Stimulated activated CD8-positive, alpha-beta memory T cell treated with anti-CD3 and anti-CD28 coated beads, Interleukin-4, amount 100 ng/mL, for 24 hours (primary cell): ENCODE results near the gene METTL23.
A peak's percentile ranks its signal among the peaks of the same experiment; 100 is the strongest.
"Not testable (repeated sequence)": the region's sequence is repeated elsewhere in the genome, so short reads cannot be mapped to it uniquely, and the experiment has no call there.

Experiments used
- DNase-seq: peaks from one replicate; pipeline ENCODE4 v3.0.0-alpha.2; 2020; ENCODE audit warnings: low read depth

METTL23 gene

DNA sequence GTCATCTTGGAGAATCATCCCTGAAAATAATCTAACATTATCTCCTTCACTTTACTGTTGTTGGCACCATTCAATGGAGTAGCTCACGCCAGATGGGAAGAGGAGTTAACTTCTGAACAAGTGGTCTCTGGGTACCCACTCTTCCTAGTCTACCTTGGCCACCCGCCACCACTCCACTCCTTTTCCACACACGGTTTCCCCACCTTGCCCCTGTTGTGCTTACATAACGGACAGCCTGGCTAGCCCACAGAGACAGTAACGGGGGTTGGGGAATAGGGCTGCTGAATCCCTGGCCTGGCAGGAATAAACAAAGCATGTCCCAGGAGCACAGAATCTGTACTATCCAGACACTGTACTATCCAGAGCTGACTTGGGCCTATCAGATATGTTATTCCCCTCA is 12.3 kb upstream of the METTL23 start:
- no peak for DNase-seq

DNA sequence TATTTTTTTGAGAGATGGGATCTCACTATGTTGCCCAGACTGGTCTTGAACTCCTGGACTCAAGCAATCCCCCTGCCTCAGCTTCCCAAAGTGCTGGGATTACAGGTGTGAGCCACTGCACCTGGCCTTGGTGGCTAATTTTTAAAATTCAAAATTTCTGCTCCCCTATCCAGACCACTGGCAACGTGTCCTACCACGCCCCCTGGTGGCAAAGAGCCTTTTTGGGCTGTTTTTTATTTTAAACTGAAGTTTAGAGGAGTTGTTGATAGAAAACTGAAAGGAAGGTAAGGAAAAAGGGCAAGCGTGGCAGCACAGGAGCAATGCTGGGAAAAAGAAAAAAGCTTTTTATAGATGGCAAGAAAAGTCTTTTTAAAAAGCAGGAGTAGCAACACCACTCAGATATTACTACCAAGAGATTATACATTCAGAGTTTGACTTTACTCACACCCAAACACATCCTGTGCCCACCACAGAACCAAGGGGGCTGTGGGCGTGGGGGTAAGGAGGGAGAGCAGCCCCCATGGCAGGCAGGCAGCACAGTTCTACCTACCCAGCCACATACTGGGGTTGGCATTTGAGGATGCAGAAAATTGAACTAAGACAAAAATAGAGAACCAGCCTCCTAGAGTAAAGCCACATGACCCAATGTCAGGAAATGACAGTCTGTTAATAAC is 11.7 kb upstream of the METTL23 start:
- DNase-seq: peak; percentile 67

DNA sequence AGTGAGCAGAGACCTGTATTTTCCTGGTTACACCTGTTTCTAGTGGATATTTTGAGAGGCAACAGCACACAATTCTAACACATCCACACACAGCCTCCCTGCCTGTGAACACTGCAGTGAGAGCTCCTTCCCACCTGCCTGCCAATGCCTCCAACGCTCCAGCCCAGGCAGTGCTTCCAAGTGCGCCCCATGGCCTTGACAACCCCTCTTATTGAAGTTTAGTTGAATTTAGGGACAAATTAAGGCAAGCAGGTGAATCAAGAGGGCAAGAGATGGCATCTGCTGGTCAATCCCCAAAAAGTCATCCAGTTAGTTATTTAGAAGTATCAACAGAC is 11.2 kb upstream of the METTL23 start:
- DNase-seq: no peak

DNA sequence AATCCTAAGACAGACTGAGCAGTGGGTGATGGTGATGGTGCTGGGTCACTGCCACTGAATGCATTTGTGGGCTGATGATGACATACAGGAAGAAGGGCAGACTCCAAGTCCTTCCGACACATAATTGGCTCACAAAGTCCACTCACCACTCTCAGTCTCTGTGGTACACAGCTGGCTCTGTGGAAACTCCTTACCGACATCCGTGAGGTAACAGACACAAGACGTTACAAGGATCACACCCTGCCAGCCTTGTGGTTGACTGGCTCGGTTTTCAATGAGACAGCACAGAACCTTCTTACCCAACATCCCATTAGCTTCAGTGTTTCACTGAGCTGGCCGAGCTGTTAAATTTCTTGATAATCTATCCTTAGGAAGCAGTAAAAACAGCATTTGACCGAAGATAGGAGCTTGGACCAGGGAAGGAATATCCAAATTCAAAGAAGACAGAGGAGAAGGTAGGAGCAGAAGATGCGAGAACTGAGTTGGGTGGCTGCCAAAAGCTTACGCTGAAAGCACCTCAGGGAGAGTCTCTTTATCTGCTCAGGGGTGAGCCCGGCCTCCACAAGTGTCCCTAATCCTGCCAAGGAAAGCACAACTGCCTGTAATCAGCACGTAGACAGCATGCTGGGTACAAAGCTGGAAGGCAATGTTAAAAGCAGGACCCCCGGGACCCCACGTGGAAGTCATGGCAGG is 10.3 kb upstream of the METTL23 start:
- peak; percentile 59 for DNase-seq

DNA sequence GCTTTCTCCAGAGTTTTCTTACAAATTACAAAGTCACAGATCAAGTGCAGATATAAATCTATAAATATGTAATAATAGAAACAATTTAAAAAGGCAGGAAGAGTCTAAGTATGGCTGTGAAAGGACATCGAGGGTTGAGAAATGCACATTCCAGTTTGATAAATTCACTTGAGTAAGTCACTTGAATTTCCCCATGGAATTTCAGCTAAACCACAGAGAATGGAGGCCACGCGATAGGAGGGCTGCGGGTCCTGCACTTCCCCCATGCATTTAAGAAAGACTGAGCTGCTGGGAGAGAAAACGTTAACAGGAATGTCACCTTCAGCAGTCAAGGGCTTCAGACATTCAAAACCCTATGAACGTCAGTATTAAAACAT is 9.8 kb upstream of the METTL23 start:
- DNase-seq: no peak

DNA sequence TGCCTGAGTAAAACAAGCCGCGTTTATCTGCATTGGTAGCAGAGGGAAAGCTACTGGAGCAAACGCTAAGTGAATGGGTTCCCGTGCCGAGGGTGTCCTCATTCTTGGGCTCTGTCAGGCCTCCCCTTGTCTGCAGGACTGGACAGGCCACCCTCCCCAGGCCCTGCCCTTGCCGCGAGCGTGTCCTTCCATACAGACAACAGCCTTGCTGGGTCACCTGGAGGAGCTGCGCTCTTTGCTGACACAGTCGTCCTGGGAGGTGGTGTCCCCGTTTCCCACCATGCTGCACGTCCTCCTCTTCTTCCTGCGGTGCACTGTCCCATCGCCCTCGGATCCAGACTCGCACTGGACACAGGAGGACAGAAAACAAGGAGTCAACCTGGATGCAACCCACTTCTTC is 8.1 kb upstream of the METTL23 start:
- no peak for DNase-seq

DNA sequence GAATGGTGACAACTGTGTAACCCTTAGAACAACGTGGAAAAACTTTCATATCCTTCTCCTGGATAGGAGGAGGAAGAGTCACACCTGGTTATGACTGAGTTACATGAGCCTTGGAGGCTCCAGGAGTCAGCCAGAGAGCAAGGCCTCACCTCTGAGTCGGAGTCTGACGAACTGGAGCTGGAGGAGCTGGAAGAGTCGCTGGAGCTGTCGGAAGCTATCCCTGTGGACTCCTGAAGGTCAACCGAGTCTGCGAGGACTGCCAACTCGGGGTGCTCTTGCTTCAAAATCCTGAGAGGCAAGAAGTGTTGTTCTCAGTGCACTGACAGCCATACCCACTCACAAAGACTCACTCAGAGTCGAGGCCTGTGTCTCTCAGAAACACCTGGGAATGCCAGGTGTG is 6.4 kb upstream of the METTL23 start:
- no peak for DNase-seq

DNA sequence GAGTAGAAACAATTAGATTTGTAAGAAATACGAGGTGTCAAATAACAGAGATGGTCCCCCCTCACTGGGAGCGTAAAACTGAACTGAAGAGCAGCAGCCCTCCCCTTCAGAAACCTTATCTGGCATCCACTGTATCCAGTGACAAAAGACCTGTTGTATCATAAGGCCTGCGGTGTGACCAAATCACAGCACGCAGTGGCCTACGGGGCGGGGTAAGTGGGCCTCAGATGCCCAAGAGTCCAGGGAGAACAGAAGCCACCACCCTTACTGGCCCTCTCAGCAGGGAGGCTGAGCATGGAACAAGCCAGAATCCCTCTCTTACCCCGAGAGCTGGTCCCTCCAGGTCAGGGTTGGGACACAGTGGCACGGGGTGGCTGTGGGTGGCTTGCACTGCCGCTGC is 5.7 kb upstream of the METTL23 start:
- DNase-seq: no peak

DNA sequence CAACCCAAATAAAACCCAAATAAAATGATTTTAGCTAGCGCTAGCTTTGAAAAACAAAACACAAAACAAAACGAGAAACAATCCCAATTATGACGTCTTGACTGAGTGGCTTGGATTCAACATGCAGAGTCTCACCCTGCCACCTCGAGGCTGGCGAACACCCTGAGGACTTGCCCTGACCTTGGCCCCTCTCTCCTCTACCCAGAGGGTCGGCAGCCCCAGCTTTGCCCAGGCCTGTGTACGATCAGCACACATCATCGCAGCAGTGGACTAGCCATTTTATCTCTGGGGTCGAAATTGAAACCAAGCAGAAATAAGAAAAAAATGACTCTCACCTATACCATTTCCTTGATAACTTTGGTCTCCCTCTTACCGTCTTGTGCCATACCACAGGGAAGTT is 5.2 kb upstream of the METTL23 start:
- DNase-seq: no peak

DNA sequence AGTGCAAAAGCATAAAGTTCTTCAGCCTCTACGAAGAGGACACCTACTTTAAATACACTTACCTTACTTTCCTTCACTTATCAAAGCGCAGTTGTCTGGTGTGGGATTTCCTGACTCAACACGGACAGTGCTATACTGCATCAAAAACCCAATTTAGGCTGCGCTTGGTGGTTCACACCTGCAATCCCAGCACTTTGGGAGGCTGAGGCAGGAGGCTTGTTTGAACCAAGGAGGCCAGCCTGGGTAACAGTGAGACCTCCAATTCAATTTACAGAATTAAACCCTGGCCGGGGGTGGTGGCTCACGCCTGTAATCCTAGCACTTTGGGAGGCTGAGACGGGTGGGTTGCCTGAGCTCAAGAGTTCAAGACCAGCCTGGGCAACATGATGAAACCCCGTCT is 4.4 kb upstream of the METTL23 start:
- no peak for DNase-seq

DNA sequence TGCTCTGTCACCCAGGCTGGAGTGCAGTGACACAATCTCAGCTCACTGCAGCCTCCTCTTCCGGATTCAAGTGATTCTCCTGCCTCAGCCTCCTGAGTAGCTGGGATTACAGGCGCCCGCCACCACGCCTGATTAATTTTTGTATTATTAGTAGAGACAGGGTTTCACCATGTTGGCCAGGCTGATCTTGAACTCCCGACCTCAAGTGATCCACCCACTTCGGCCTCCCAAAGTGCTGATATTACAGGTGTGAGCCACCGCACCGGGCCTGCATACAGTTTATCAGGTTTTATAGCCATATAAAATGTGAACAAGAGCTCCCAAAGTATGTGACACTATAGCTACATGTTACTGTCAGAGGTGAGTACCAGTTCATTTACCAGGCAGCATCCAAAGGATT is 3.7 kb upstream of the METTL23 start:
- not testable (repeated sequence) for DNase-seq

DNA sequence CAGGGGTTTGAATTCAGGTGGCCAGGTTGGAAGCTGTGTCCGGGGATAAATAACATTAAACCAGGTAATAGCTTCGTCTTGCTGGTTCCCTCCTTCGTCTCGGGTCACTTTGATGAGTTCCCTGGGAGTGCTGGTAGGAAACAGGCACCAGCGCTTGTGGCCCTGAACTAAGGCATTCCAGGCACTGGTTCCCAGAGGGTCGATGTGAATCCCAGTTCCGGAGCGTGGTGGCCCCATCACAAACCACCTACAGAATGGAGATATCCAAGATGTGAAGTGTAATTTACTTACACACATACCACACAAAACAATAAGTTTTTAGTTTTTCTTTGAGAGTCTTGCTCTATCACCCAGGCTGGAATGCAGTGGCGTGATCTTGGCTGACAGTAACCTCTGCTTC is 2.8 kb upstream of the METTL23 start:
- no peak for DNase-seq

DNA sequence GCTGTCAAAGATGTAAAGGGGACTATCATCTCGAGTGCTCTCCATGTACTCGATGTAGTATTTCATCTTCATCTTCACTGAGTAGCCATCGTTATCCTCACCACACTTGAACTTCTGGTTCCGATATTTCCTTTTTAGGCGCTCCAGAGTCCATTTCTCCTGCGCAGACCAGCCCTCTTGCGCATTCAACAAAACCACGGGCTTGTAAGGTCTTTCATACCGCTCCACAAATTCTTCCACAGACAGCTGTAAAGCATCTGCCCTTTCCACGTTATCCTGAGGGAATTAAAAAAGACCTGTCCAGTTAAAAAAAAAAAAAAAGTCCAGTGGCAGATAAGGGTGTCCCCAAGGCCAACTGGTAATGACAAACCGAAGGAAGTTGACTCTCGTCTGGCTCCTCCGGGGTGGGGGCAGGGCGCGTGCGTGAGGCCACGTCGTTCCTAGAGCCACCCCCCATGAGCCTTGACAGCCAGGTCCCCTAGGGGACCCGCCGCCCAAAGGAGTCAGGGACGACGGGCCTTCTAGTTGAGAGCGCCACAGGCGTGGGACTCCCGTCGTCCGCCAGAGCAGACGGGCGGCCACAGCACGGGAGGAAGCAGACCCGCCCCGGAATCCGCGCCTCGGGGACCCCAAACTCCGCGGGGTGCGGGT is 934 bp upstream of the METTL23 start:
- peak; percentile 61 for DNase-seq

DNA sequence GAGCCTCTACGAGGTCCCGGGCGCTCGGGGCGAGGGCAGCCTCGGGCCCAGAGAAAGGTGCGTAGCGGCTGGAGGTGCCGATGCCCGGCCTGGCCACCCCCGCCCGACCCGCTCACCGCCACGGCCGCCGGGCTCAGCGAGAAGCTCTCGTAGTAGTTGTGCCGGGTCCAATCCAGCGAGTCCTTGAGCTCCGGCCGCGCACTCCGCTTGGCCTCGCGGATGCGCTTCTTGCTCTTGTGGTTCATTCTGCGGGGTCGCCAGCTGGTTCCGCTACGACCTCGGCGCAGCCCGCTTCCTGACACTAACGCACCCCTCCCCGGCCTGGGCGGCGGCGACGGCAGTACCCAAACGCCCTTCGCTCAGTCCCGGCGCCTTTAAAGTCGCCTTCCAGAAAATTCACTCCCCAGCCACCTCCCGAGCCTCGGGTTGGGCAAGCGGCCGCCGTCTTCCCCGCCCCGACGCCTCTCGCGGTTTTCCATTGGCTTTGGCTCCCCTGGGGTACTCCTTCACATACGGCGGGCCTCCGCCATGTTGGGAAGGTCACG is 336 bp upstream of the METTL23 start, which contains the start of gene JMJD6:
JMJD6 (minus strand) TSS at position 376 of the 545 bp plus-strand sequence; CDS start at position 245, 131 bp downstream.
- DNase-seq: peak; percentile 91

DNA sequence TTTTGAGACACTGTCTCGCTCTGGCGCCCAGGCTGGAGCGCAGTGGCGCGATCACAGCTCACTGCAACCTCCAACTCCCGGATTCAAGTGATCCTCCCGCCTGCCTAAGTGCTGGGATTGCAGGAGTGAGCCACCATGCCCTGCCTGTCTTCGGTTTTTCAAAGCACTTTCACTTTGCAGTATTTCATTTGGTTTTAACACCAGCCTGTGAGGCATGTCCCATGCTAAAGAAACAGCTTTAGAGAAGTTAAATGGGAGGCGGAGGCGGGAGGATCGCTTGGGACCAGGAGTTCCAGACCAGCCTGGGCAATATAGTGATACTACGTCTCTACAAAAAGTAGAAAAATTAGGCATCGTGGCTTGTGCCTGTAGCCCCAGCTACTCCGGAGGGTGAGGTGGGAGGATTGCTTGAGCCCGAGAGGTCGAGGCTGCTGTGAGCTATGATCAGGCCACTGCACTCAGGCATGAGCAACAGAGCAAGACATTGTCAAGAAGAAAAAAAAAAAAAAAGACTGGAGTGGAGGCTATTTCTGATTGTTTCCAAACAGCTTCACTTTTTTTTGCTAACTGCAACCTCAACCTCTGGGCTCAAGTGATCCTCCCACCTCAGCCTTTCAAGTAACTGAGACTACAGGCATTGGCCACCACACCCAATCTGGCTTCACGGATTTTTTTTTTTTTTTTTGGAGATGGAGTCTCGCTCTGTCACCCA is 1.3 kb downstream of the METTL23 start:
- DNase-seq: no peak

DNA sequence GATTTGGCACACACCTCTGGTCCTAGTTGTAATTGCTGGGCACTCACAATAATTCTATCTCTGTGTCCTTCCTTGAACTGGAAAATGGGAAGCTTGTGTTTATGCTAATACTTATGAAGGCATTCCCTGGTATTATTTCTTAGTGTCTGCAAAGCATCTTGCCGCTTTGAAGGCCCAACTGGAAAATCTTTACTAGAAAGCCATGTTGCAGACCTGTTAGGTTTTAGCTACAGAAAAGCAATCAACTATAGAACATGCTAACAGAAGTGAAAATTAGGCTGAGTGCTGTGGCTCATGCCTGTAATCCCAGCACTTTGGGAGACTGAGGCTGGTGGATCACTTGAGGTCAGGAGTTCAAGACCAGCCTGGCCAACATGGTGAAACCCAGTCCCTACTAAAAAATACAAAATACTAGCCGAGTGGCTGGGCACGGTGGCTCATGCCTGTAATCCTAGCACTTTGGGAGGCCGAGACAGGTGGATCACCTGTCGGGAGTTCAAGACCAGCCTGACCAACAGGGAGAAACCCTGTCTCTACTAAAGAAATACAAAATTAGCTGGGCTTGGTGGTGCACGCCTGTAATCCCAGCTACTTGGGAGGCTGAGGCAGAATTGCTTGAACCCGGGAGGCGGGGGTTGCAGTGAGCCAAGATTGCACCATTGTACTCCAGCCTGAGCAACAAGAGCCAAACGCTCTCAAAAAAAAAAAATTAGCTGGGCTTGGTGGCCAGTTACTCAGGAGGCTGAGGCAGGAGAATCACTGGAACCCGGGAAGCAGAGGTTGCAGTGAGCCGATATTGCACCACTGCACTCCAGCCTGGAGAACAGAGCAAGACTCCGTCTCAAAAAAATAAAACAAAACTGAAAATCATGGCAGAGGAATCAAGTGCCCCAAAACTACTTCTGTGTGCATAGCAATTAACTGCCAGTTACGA is 5.4 kb downstream of the METTL23 start:
- not testable (repeated sequence) for DNase-seq

DNA sequence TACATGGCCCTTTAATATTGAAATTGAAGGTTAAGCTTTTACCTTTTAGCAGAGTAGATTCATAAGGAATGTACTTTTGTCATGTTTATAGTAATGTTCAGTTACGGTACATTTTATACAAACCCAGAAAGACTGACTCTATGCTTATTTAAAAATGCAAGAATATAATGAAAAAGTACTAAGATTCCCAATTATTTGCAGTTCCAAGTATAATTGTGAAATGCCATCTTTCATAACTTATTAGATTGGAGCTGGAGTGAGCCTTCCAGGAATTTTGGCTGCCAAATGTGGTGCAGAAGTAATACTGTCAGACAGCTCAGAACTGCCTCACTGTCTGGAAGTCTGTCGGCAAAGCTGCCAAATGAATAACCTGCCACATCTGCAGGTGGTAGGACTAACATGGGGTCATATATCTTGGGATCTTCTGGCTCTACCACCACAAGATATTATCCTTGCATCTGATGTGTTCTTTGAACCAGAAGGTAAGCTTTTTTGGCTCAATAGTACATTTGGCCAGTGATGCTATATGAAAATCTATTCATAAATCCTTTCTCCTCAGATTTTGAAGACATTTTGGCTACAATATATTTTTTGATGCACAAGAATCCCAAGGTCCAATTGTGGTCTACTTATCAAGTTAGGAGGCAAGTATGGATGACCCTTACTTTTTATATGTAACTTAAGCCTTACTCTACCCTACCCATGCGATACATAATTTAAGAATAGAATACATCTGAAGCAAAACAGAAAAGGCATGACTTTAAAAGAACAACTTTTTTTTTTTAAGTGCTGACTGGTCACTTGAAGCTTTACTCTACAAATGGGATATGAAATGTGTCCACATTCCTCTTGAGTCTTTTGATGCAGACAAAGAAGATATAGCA is 6.3 kb downstream of the METTL23 start:
- DNase-seq: no peak

DNA sequence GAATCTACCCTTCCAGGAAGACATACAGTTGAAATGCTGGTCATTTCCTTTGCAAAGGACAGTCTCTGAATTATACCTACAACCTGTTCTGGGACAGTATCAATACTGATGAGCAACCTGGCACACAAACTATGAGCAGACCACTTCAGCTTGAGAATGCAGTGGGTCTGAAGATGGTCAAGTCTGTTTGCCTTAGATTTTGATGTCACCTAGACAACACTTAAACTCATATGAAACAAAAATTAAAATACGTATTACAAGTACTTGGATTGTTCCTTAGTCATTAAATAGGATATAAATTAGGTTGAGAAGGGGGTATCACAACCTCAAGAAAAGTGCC is 6.9 kb downstream of the METTL23 start:
- DNase-seq: no peak

DNA sequence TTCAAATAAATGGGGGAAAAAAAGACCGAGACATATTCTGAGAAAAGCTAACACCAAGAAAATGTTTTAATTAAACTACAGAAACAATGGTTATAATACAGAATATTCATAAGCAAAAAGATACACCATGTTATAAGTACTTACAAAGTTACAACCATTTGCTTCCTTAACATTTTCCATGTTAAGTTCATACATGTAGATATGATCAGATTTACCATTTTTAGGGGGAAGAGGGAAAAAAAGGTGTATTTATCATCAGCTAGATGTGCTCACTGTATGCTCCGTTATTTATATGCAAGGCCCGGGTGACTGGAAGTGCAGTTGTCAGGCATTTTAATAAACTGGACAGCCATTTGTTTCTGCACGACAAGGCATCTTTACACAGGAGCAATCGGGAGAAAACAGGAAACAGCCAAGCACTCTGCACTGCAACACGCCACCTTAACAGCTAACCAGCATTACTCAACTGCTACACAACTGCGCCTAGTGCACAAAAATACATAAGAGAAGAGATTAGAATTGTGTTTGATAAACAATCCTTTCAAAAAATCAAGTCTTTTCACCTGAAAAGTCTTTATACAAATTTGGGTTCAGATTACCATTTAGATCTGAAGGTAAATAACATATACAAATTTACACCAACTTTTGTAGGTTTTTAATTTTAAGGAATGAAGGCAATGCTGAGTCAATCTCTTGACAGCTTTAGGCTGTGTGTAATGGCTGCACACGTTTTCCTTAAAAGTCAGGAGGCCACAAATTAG is 7.6 kb downstream of the METTL23 start:
- no peak for DNase-seq

DNA sequence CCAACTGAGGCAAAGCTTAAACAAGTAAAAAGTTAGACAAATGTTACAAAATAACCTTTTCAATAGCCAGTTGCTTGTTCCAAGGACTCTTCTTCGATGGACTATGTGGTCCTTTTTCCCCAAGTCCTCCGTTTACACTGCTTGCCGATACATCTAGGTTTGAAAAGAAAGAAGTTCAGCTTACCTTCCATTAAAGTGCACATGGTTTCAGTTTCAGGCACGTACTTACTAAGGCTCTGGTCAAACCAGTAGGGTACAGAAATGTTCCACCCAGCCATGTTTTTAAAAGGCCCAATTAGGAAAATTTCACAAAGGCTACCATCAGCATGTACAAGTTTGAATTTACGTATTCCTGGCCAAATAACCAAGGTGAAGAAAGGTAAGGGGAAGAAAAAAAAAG is 8.4 kb downstream of the METTL23 start:
- DNase-seq: no peak
